ENCODE measurements around the gene FGF12.
"Not testable (repeated sequence)": the region's sequence is repeated elsewhere in the genome, so short reads cannot be mapped to it uniquely, and the experiment has no call there.

FGF12 gene

GRCh38 chr3:192745150-192745549 is 17.8 kb upstream of the FGF12 start:
- Histone ChIP-seq H3K36me3 (ENCODE audit: control insufficient read depth, low read length) (no peaks in the 10 kb centered on the region), H3K27ac (ENCODE audit: low read depth, low read length) (no peak overlapping the region), H3K9me3 (ENCODE audit: control insufficient read depth, insufficient read depth, low read length) (no peaks in the 10 kb centered on the region), H3K27me3 (ENCODE audit: control insufficient read depth, low read length) (no peaks in the 10 kb centered on the region), H3K4me3 (ENCODE audit: low read length) (no peak overlapping the region), H3K4me1 (ENCODE audit: control insufficient read depth, low read length) (no peaks in the 10 kb centered on the region), H3K4me2 (ENCODE audit: low read length) (no peak overlapping the region), H4K20me1 (ENCODE audit: control insufficient read depth, insufficient read depth, low read depth, low read length) (no peaks in the 10 kb centered on the region), H3K9me2 (replicated peaks; ENCODE audit: control insufficient read depth, low read length) (no peaks in the 10 kb centered on the region), H3F3A (ENCODE audit: control insufficient read depth, insufficient read depth) (no peaks in the 10 kb centered on the region), H3K79me2 (ENCODE audit: control insufficient read depth, low read length) (no peaks in the 10 kb centered on the region)
- TF ChIP-seq EZH2phosphoT487 (IDR thresholded peaks at IDR 0.05; ENCODE audit: borderline replicate concordance, low read length) (no peak), CTCF (IDR thresholded peaks at IDR 0.05; ENCODE audit: low read depth, low read length, poor library complexity, severe bottlenecking) (no peak)

- not testable (repeated sequence) for H3K79me2 ChIP-seq (ENCODE audit: control insufficient read depth, low read length); H3K4me3 ChIP-seq (ENCODE audit: low read length); H3K4me1 ChIP-seq (ENCODE audit: control insufficient read depth, low read length); H3K4me2 ChIP-seq (ENCODE audit: low read length); H3K27ac ChIP-seq (ENCODE audit: low read depth, low read length); H3K9me3 ChIP-seq (ENCODE audit: control insufficient read depth, insufficient read depth, low read length); H3K36me3 ChIP-seq (ENCODE audit: control insufficient read depth, low read length); H3F3A ChIP-seq (ENCODE audit: control insufficient read depth, insufficient read depth); H4K20me1 ChIP-seq (ENCODE audit: control insufficient read depth, insufficient read depth, low read depth, low read length); H3K9me2 ChIP-seq (replicated peaks; ENCODE audit: control insufficient read depth, low read length); H3K27me3 ChIP-seq (ENCODE audit: control insufficient read depth, low read length)
Measured at GRCh38 chr3:192744604-192745003, 17.3 kb upstream of the FGF12 start.

GRCh38 chr3:192737506-192737905 is 10.2 kb upstream of the FGF12 start:
- Histone ChIP-seq H3K4me1 (ENCODE audit: control insufficient read depth, low read length) (no peaks in the 10 kb centered on the region), H3F3A (ENCODE audit: control insufficient read depth, insufficient read depth) (no peaks in the 10 kb centered on the region), H3K27ac (ENCODE audit: low read depth, low read length) (no peak overlapping the region), H3K79me2 (ENCODE audit: control insufficient read depth, low read length) (no peaks in the 10 kb centered on the region), H3K27me3 (ENCODE audit: control insufficient read depth, low read length) (no peaks in the 10 kb centered on the region), H3K4me3 (ENCODE audit: low read length) (no peak overlapping the region), H4K20me1 (ENCODE audit: control insufficient read depth, insufficient read depth, low read depth, low read length) (no peaks in the 10 kb centered on the region), H3K9me2 (replicated peaks; ENCODE audit: control insufficient read depth, low read length) (no peaks in the 10 kb centered on the region), H3K9me3 (ENCODE audit: control insufficient read depth, insufficient read depth, low read length) (no peaks in the 10 kb centered on the region), H3K36me3 (ENCODE audit: control insufficient read depth, low read length) (no peaks in the 10 kb centered on the region), H3K4me2 (ENCODE audit: low read length) (no peak overlapping the region)
- TF ChIP-seq EZH2phosphoT487 (IDR thresholded peaks at IDR 0.05; ENCODE audit: borderline replicate concordance, low read length) (no peak), CTCF (IDR thresholded peaks at IDR 0.05; ENCODE audit: low read depth, low read length, poor library complexity, severe bottlenecking) (no peak)

- Histone ChIP-seq H3K79me2 (ENCODE audit: control insufficient read depth, low read length) (no peaks in the 10 kb centered on the region), H3K9me3 (ENCODE audit: control insufficient read depth, insufficient read depth, low read length) (no peaks in the 10 kb centered on the region), H3F3A (ENCODE audit: control insufficient read depth, insufficient read depth) (no peaks in the 10 kb centered on the region), H3K4me1 (ENCODE audit: control insufficient read depth, low read length) (no peaks in the 10 kb centered on the region), H3K27me3 (ENCODE audit: control insufficient read depth, low read length) (no peaks in the 10 kb centered on the region), H3K4me3 (ENCODE audit: low read length) (no peak overlapping the region), H3K27ac (ENCODE audit: low read depth, low read length) (no peak overlapping the region), H3K36me3 (ENCODE audit: control insufficient read depth, low read length) (no peaks in the 10 kb centered on the region), H3K4me2 (ENCODE audit: low read length) (no peak overlapping the region), H3K9me2 (replicated peaks; ENCODE audit: control insufficient read depth, low read length) (no peaks in the 10 kb centered on the region), H4K20me1 (ENCODE audit: control insufficient read depth, insufficient read depth, low read depth, low read length) (no peaks in the 10 kb centered on the region)
- TF ChIP-seq EZH2phosphoT487 (IDR thresholded peaks at IDR 0.05; ENCODE audit: borderline replicate concordance, low read length) = no peak
- no peak for TF ChIP-seq CTCF (IDR thresholded peaks at IDR 0.05; ENCODE audit: low read depth, low read length, poor library complexity, severe bottlenecking)
Measured at GRCh38 chr3:192731233-192731632, 3.9 kb upstream of the FGF12 start.

All from DOHH2 (cell line).